Naive thymus-derived CD8-positive, alpha-beta T cell (primary cell): ENCODE measurements around the gene LIPA. TPM values are rescaled to one million over a fixed set of nuclear protein-coding genes. Genes with fewer than 3 reads are reported as not detected.

Experiments
- ATAC-seq, 2 donors: fragments of 150-1000 bp; cut with Tn5 transposase in 1 of 2; sonication (Bioruptor Pico), chemical (Tn5 transposase) in 1 of 2; 1 replicate in 1 of 2; 2 replicates in 1 of 2; pipeline ENCODE4 v1.10.0; 2021; ENCODE audit warnings: mild to moderate bottlenecking in 2 of 2, moderate library complexity in 2 of 2
- POLR2A ChIA-PET: fragments of 350-600 bp; sonication (Branson Sonifier 250); formaldehyde crosslinking; loops from one replicate; lab custom pipeline; 2021; ENCODE audit warnings: antibody characterized with exemption; lab: Charles Lee
- DNase-seq, 10 donors: peaks; one replicate each; pipeline versions ENCODE4 v3.0.0 to v3.0.0-alpha.2; 2020 to 2022
- H3K27ac Mint-ChIP-seq, 10 donors: one replicate each; pipeline ENCODE4 v1.8.0; 2020 to 2022; ENCODE audit warnings: mild to moderate bottlenecking in 10 of 10, mixed read lengths in 10 of 10, moderate library complexity in 4 of 10, inconsistent platforms in 1 of 10
- H3K27me3 Mint-ChIP-seq, 5 donors: one replicate each; pipeline ENCODE4 v1.8.0; 2021 to 2022; ENCODE audit warnings: mixed read lengths in 5 of 5
- H3K36me3 Mint-ChIP-seq, 3 donors: one replicate each; pipeline ENCODE4 v1.8.0; 2020 to 2022; ENCODE audit warnings: mixed read lengths in 3 of 3, mild to moderate bottlenecking in 2 of 3, inconsistent platforms in 1 of 3
- H3K4me1 Mint-ChIP-seq, 4 donors: one replicate each; pipeline ENCODE4 v1.8.0; 2021 to 2022; ENCODE audit warnings: mixed read lengths in 4 of 4
- H3K4me3 Mint-ChIP-seq, 10 donors: one replicate each; pipeline ENCODE4 v1.8.0; 2020 to 2022; ENCODE audit warnings: mild to moderate bottlenecking in 10 of 10, mixed read lengths in 10 of 10, moderate library complexity in 6 of 10, inconsistent platforms in 1 of 10
- H3K9me3 Mint-ChIP-seq, 9 donors: one replicate each; pipeline ENCODE4 v1.8.0; 2020 to 2022; ENCODE audit warnings: mixed read lengths in 9 of 9, mild to moderate bottlenecking in 3 of 9, inconsistent platforms in 1 of 9, moderate library complexity in 1 of 9
- polyA plus RNA-seq, 3 donors: library from polyadenylated mRNA; unstranded; fragments of 300-500 nt; fragmentation: Illumina TruSeq; gene quantifications; one replicate each; pipeline ENCODE4 v1.2.3, GENCODE V29; 2021
- total RNA-seq, 8 experiments: library from RNA in 2 of 8; stranded (reverse) in 2 of 8; gene quantifications; one replicate each; pipeline ENCODE4 v1.2.3 and lab custom pipeline; 2021 to 2026

Gene LIPA
- total and polyA plus RNA-seq, 5 experiments from 2014 or later = 31.2 to 102 (median 86.7) TPM

DNA sequence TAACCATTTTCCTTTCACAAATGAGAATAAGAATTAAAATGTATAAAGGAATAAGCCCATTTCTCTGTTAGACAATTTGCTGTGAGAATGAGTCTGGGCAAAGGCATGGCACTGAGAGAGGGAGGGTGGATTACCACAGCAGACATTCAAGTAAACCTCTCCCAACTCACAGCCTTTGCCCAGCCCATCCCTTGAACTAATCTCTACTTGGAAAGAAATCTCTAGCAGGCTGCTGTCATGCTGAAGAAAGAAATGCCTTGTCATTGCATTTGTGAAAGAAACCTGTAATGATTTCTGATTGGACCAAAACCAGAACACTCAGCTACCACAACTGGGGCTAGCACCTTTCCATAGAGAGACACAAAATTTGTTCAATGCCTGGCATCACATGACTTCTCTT lies 83.7 kb downstream of the LIPA start:
- ATAC-seq (no peak), DNase-seq (no peak)
- H3K27ac Mint-ChIP-seq = no peak overlapping the region
- H3K4me3 Mint-ChIP-seq = no peak overlapping the region
- H3K4me1 Mint-ChIP-seq = peaks cover 6 to 17% (median 16%) of the 10 kb centered on the region in 4 donors
- H3K36me3 Mint-ChIP-seq = no peaks in the 10 kb centered on the region
- H3K27me3 Mint-ChIP-seq = peaks cover 10 to 27% (median 14%) of the 10 kb centered on the region in 5 donors
- POLR2A ChIA-PET = no interaction called here
- no peaks in the 10 kb centered on the region for H3K9me3 Mint-ChIP-seq

DNA sequence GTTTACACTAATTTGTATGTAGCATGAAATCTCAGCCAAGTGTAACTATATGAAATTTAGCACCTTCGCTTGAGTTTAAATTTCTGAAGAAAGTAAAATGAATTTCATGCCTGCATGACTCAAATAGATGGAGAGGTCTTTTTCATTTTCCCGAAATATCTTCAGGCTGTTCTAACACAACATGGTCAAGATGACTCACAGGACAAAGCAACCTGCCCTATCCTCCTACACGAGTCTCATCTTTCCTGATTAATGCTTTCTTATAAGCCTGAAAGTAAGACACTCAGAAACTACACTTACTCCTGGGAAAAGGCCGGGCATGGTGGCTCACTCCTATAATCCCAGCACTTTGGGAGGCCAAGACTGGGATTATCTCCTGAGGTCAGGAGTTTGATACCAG lies 85.7 kb downstream of the LIPA start:
- POLR2A ChIA-PET = no interaction called here
- H3K4me3 Mint-ChIP-seq = no peak overlapping the region
- DNase-seq = no peak
- no peak for ATAC-seq
- peaks cover 6 to 17% (median 16%) of the 10 kb centered on the region in 4 donors for H3K4me1 Mint-ChIP-seq
- H3K36me3 Mint-ChIP-seq = no peaks in the 10 kb centered on the region
- H3K27me3 Mint-ChIP-seq = peaks cover 6 to 11% (median 8%) of the 10 kb centered on the region in 5 donors
- H3K9me3 Mint-ChIP-seq = no peaks in the 10 kb centered on the region
- H3K27ac Mint-ChIP-seq = no peak overlapping the region

DNA sequence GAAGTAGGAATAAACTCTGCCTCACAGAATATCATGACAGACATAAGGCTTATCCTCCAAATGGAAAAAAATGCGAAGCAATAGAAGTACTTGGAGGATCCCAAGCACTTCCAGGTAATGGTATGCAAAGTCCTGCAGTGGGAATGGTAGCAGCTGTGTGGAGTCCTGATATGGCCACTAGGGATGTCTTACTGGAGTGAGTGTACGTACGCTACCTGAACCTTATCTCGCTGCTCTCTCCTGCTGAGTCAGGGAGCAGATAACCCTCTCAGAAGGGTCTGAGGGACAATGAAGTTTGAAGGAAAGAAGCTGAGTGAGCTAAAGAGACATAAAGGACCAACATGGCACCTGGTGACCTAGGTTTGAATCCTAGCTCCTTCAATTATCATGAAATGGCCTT lies 86.7 kb downstream of the LIPA start:
- ATAC-seq = no peak
- no peak for DNase-seq
- POLR2A ChIA-PET = no interaction called here
- Mint-ChIP-seq H3K36me3 (no peaks in the 10 kb centered on the region), H3K4me1 (peaks cover 6 to 17% (median 16%) of the 10 kb centered on the region in 4 donors), H3K4me3 (no peak overlapping the region), H3K27me3 (peaks cover 6 to 11% (median 8%) of the 10 kb centered on the region in 5 donors), H3K27ac (peak overlapping the region in 1 of 10 donors; percentile 1), H3K9me3 (no peaks in the 10 kb centered on the region)

DNA sequence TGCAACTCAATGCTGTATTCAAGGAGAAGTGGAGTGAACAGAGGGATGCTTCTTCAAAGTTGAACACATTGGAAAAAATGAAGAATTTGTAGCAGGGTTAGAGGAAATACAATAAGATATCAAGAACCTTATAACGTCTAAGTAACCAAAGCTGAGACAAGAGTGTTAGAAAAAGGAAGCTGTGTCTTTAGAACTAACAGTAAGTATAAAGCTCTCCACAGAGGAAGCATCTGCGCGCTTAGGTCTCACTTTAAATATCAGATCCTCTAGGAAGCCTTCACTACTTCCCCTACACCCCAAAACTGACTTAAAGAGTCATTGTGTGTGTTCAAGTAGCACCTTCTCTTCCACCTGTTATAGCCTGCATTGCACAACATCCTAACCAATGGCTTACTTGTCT lies 87.5 kb downstream of the LIPA start:
- Mint-ChIP-seq H3K36me3 (no peaks in the 10 kb centered on the region), H3K27me3 (peaks cover 6 to 11% (median 7%) of the 10 kb centered on the region in 5 donors), H3K4me1 (peaks cover 6 to 17% (median 16%) of the 10 kb centered on the region in 4 donors), H3K9me3 (no peaks in the 10 kb centered on the region), H3K4me3 (peak overlapping the region; percentile 66 to 81 (median 74)), H3K27ac (peak overlapping the region in 9 of 10 donors; percentile 1 to 88 (median 67))
- ATAC-seq (peak in 1 of 2 donors; percentile 43), DNase-seq (peak in 1 of 10 donors; percentile 1)
- POLR2A ChIA-PET = interaction anchor here (1.2 kb wide), 1 partner anchor 43 kb away, joined by 3 read pairs; the partner anchor contains the start of gene CH25H

Other genes starting within 250 kb of the LIPA start
- not detected for gene CH25H, start 44.5 kb downstream of the LIPA start, total RNA-seq
- under 1 TPM in 2 of 3 donors, not detected in 1; 0.28 to 0.82 TPM for gene CH25H, start 44.5 kb downstream of the LIPA start, polyA plus RNA-seq
- 1 to 10 TPM; 5.6 to 7.0 TPM for gene IFIT2, start 50.3 kb upstream of the LIPA start, total RNA-seq
- gene IFIT2, start 50.3 kb upstream of the LIPA start, polyA plus RNA-seq = 1 to 10 TPM; 3.7 to 7.0 (median 5.7) TPM
- under 1 TPM; 0.57 to 0.58 TPM for gene IFIT3, start 76.2 kb upstream of the LIPA start, total RNA-seq
- 1 to 10 TPM; 1.0 to 3.2 (median 2.6) TPM for gene IFIT3, start 76.2 kb upstream of the LIPA start, polyA plus RNA-seq
- gene IFIT1B, start 126.3 kb upstream of the LIPA start, total RNA-seq = not detected
- gene IFIT1B, start 126.3 kb upstream of the LIPA start, polyA plus RNA-seq = not detected
- 1 to 10 TPM; 2.9 to 3.7 TPM for gene IFIT1, start 140.8 kb upstream of the LIPA start, total RNA-seq
- gene IFIT1, start 140.8 kb upstream of the LIPA start, polyA plus RNA-seq = 1 to 10 TPM; 1.0 to 6.9 (median 2.9) TPM
- 10 to 100 TPM; 22.0 to 23.4 TPM for gene IFIT5, start 162.8 kb upstream of the LIPA start, total RNA-seq
- 10 to 100 TPM in 2 of 3 donors, 1 to 10 TPM in 1; 9.0 to 10.6 (median 10.3) TPM for gene IFIT5, start 162.8 kb upstream of the LIPA start, polyA plus RNA-seq